Body of pancreas (tissue), 4 donors: ENCODE data around the gene SLC36A3.

Experiments used
- POLR2A ChIP-seq, 3 donors: fragments of 450-650 bp; IDR thresholded peaks; one replicate each; pipeline ENCODE4 v1.6.1; 2016; ENCODE audit warnings: antibody characterized with exemption in 3 of 3, mild to moderate bottlenecking in 2 of 3
- TF ChIP-seq, protein P1 (sequence below), 7 experiments: fragments of 450-650 bp in 4 of 7; fragments of 200-600 bp in 3 of 7; sonication (generic) in 3 of 7; IDR thresholded peaks; one replicate each; pipeline ENCODE4 v1.5.1; 2016 to 2019; ENCODE audit warnings: antibody characterized with exemption in 7 of 7

DNA sequence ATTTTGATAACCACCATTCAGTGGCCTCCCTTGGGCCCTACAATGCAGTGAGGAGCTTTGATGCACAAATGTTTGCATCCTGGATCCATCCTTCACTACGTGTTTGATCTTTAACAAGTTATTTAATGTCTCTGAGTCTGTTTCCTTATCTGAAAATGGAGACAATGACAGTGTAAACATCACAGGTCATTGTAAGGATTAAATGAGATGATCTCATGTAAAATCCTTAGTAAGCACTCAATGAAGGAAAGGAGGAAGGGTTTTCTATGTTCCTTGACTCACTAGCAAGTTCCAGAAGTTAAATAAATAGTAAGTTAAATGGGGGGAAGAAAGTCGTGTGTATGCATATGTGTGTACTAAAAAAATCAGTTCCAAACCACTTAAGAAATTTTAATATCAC is 9.8 kb upstream of the SLC36A3 start:
- TF ChIP-seq, protein P1, sequence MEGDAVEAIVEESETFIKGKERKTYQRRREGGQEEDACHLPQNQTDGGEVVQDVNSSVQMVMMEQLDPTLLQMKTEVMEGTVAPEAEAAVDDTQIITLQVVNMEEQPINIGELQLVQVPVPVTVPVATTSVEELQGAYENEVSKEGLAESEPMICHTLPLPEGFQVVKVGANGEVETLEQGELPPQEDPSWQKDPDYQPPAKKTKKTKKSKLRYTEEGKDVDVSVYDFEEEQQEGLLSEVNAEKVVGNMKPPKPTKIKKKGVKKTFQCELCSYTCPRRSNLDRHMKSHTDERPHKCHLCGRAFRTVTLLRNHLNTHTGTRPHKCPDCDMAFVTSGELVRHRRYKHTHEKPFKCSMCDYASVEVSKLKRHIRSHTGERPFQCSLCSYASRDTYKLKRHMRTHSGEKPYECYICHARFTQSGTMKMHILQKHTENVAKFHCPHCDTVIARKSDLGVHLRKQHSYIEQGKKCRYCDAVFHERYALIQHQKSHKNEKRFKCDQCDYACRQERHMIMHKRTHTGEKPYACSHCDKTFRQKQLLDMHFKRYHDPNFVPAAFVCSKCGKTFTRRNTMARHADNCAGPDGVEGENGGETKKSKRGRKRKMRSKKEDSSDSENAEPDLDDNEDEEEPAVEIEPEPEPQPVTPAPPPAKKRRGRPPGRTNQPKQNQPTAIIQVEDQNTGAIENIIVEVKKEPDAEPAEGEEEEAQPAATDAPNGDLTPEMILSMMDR (IDR thresholded peaks at IDR 0.05) = no peak
- no peak for TF ChIP-seq POLR2A (IDR thresholded peaks at IDR 0.05)
